T-cell (primary cell): ENCODE results near the gene GNAI1. TPM values are rescaled to one million over a fixed set of nuclear protein-coding genes. Genes with fewer than 3 reads are reported as not detected.
"Not testable (repeated sequence)": the region's sequence is repeated elsewhere in the genome, so short reads cannot be mapped to it uniquely, and the experiment has no call there.

ENCODE experiments used
- ATAC-seq, 4 experiments: fragments of 200-7000 bp in 3 of 4; fragments of 150-1000 bp in 1 of 4; cut with Tn5 transposase; replicated peaks in 1 of 4; 1 replicate in 3 of 4; 2 replicates in 1 of 4; pipeline ENCODE4 v1.10.0; 2021; ENCODE audit warnings: moderate library complexity in 3 of 4, mild to moderate bottlenecking in 2 of 4, moderate number of reproducible peaks in 1 of 4
- CTCF ChIA-PET, 2 donors: fragments of 300-600 bp; sonication (Branson Sonifier 250); formaldehyde crosslinking; loops; one replicate each; lab custom pipeline; 2022; ENCODE audit warnings: antibody characterized with exemption in 2 of 2; lab: Charles Lee
- POLR2A ChIA-PET, 2 donors: fragments of 300-600 bp; sonication (Branson Sonifier 250); formaldehyde crosslinking; loops; one replicate each; lab custom pipeline; 2022; ENCODE audit warnings: antibody characterized with exemption in 2 of 2; lab: Charles Lee
- DNase-seq, 35 experiments: peaks; one replicate each; pipeline versions ENCODE4 v3.0.0 to v3.0.0-alpha.2; 2013 to 2023
- H3K27ac ChIP-seq: one replicate; pipeline ENCODE4 v1.5.1; 2013; ENCODE audit warnings: low read length
- H3K27me3 ChIP-seq, 2 experiments: replicated peaks in 1 of 2; 1 replicate in 1 of 2; 2 replicates in 1 of 2; pipeline versions ENCODE4 v1.6.1 to v1.7.0; 2013; ENCODE audit warnings: low read length in 1 of 2, mixed read lengths in 1 of 2; ENCODE audit not compliant: control insufficient read depth in 2 of 2, insufficient read depth in 2 of 2; ENCODE audit errors: extremely low read depth in 1 of 2
- H3K36me3 ChIP-seq, 2 donors: 1 replicate in 1 of 2; 2 replicates in 1 of 2; pipeline versions ENCODE4 v1.6.1 to v1.7.0; 2013; ENCODE audit warnings: low read length in 1 of 2; ENCODE audit not compliant: control insufficient read depth in 2 of 2, insufficient read depth in 1 of 2; ENCODE audit errors: extremely low read depth in 1 of 2
- H3K4me1 ChIP-seq, 2 experiments: 1 replicate in 1 of 2; 2 replicates in 1 of 2; pipeline versions ENCODE4 v1.6.1 to v1.7.0; 2013; ENCODE audit warnings: low read length in 2 of 2, mixed read lengths in 1 of 2; ENCODE audit not compliant: insufficient read depth in 2 of 2, control insufficient read depth in 1 of 2; ENCODE audit errors: extremely low read depth in 1 of 2
- H3K4me3 ChIP-seq, 2 donors: 1 replicate in 1 of 2; 2 replicates in 1 of 2; pipeline versions ENCODE4 v1.5.1 to v1.7.0; 2013; ENCODE audit warnings: mild to moderate bottlenecking in 2 of 2, low read length in 1 of 2, moderate library complexity in 1 of 2; ENCODE audit not compliant: control insufficient read depth in 1 of 2; ENCODE audit errors: extremely low read depth in 1 of 2
- H3K9me3 ChIP-seq: 2 replicates; pipeline ENCODE4 v1.7.0; 2013
- H3K27ac Mint-ChIP-seq, 2 donors: one replicate each; pipeline ENCODE4 v1.8.0; 2020 to 2021; ENCODE audit warnings: mild to moderate bottlenecking in 2 of 2, mixed read lengths in 2 of 2
- H3K27me3 Mint-ChIP-seq, 2 donors: one replicate each; pipeline ENCODE4 v1.8.0; 2021 to 2022; ENCODE audit warnings: mixed read lengths in 2 of 2
- H3K36me3 Mint-ChIP-seq: one replicate; pipeline ENCODE4 v1.8.0; 2021; ENCODE audit warnings: mixed read lengths
- H3K4me1 Mint-ChIP-seq, 3 donors: one replicate each; pipeline ENCODE4 v1.8.0; 2020 to 2022; ENCODE audit warnings: mixed read lengths in 3 of 3, mild to moderate bottlenecking in 1 of 3
- H3K4me3 Mint-ChIP-seq, 3 donors: one replicate each; pipeline ENCODE4 v1.8.0; 2020 to 2022; ENCODE audit warnings: mild to moderate bottlenecking in 3 of 3, mixed read lengths in 3 of 3, moderate library complexity in 3 of 3
- H3K9me3 Mint-ChIP-seq, 3 donors: one replicate each; pipeline ENCODE4 v1.8.0; 2020 to 2022; ENCODE audit warnings: mixed read lengths in 3 of 3
- WGBS: methylation state at CpG from one replicate; pipeline ENCODE4 v1.1.5; 2013; ENCODE audit warnings: missing lambda C conversion rate; ENCODE audit not compliant: insufficient coverage; 5-methylcytosine and 5-hydroxymethylcytosine counted together
- total RNA-seq, 35 experiments: library from RNA in 6 of 35; stranded (reverse) in 6 of 35; fragments of 120-200 nt in 1 of 35; gene quantifications; one replicate each; pipeline versions ENCODE4 v1.2.1 to v1.2.4 and lab custom pipeline; 2013 to 2026

Gene GNAI1
- total RNA-seq, 5 donors from 2014 or later (not counting 1 experiment from before 2014, with no cell fraction given): 0.79 to 3.3 (median 1.4) TPM

- H3K9me3 ChIP-seq: no peaks in the 10 kb centered on the region
- Mint-ChIP-seq H3K9me3 (peaks cover 0 to 3% (median 0%) of the 10 kb centered on the region in 3 donors), H3K27ac (no peak overlapping the region), H3K36me3 (no peaks in the 10 kb centered on the region), H3K4me3 (no peak overlapping the region), H3K4me1 (peaks cover 0 to 18% (median 11%) of the 10 kb centered on the region in 3 donors), H3K27me3 (no peaks in the 10 kb centered on the region)
- no peak overlapping the region for H3K27ac ChIP-seq
- CTCF ChIA-PET: no interaction called here
- POLR2A ChIA-PET: no interaction called here
- peak in 1 of 4 experiments; percentile 96 for ATAC-seq
- H3K4me1 ChIP-seq: peaks cover 0 to 12% of the 10 kb centered on the region in 2 experiments
- no peak overlapping the region for H3K4me3 ChIP-seq
- DNase-seq: peak in 1 of 35 experiments; percentile 33
- no peaks in the 10 kb centered on the region for H3K27me3 ChIP-seq
- no peaks in the 10 kb centered on the region for H3K36me3 ChIP-seq
These were observed 16.6 kb downstream of the GNAI1 start for GRCh38 chr7:80151274-80151665.

GRCh38 chr7:80153446-80153845, 18.8 kb downstream of the GNAI1 start:
- Histone ChIP-seq H3K4me3 (no peak overlapping the region), H3K9me3 (no peaks in the 10 kb centered on the region), H3K4me1 (peaks cover 0 to 12% of the 10 kb centered on the region in 2 experiments), H3K27ac (no peak overlapping the region), H3K36me3 (no peaks in the 10 kb centered on the region), H3K27me3 (no peaks in the 10 kb centered on the region)
- H3K27ac Mint-ChIP-seq: no peak overlapping the region
- DNase-seq (no peak), ATAC-seq (no peak)
- no CpG with 5 or more reads among the region's 1 CpG for WGBS
- H3K36me3 Mint-ChIP-seq: no peaks in the 10 kb centered on the region
- no peaks in the 10 kb centered on the region for H3K27me3 Mint-ChIP-seq
- peaks cover 0 to 5% (median 5%) of the 10 kb centered on the region in 3 donors for H3K9me3 Mint-ChIP-seq
- ChIA-PET CTCF (no interaction called here), POLR2A (no interaction called here)
- H3K4me3 Mint-ChIP-seq: no peak overlapping the region
- H3K4me1 Mint-ChIP-seq: peaks cover 0 to 17% (median 11%) of the 10 kb centered on the region in 3 donors

DNA sequence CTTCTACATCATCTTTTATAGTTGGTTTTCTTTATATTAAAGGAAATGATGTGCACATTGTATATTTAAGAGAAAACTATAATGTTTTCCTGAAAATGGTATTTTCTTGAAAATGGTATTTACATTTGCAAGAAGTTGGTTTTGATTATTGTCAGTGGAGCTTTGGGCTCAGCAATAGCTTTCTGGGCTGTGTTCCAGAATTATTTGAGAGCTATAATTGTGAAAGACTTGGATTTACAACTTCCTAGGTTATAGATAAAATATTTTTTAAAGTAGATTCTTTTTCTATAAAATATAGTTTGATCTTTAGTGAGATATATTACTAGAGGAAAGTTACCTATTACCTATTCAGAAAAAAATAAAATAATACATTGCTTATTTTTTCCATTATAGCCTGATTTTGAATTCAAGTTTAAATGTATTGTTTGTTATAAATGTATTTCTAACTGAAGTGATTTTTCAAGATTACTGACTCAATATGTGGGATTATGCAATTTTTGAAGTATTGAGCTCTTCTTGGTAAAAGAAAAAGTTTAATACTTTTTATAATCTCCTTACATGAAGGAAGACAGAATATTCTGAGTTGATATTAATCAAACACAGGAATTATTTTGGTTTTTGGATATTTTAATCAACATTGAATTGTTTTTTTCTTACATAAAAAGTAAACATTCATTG, 20.2 kb downstream of the GNAI1 start:
- Histone ChIP-seq H3K27me3 (no peaks in the 10 kb centered on the region), H3K9me3 (no peaks in the 10 kb centered on the region), H3K4me3 (no peak overlapping the region), H3K4me1 (peaks cover 0 to 12% of the 10 kb centered on the region in 2 experiments), H3K36me3 (no peaks in the 10 kb centered on the region), H3K27ac (no peak overlapping the region)
- DNase-seq (no peak), ATAC-seq (no peak)
- Mint-ChIP-seq H3K9me3 (peaks cover 0 to 12% (median 5%) of the 10 kb centered on the region in 3 donors), H3K27ac (no peak overlapping the region), H3K27me3 (no peaks in the 10 kb centered on the region), H3K4me1 (peaks cover 0 to 17% (median 11%) of the 10 kb centered on the region in 3 donors), H3K36me3 (no peaks in the 10 kb centered on the region), H3K4me3 (no peak overlapping the region)
- POLR2A ChIA-PET: no interaction called here
- CTCF ChIA-PET: interaction anchor here in 1 of 2 donors (0.7 kb wide), 1 partner anchor 725 kb away, joined by 3 read pairs; no protein-coding TSS in a partner anchor

DNA sequence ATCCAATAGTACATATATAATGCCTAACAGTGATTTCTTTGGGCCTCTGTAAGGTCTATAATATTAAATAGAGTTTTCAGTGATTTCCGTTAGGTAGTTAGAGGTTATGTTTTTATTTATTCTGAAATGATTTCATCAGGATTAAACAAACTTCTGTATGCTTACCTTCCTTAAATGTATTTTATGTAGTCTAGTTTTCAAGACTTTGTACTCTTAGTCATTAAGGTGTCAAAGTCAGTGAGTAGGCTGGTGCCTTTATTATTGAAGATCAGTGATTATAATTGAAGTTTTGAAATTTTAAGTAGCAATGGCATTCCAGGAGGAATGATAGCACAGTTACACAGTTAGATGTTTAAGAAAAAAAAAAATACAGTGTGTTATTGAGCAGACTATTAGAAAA, 20.7 kb downstream of the GNAI1 start:
- Histone ChIP-seq H3K27me3 (no peaks in the 10 kb centered on the region), H3K4me1 (peaks cover 0 to 12% of the 10 kb centered on the region in 2 experiments), H3K4me3 (no peak overlapping the region), H3K36me3 (no peaks in the 10 kb centered on the region), H3K9me3 (no peaks in the 10 kb centered on the region), H3K27ac (no peak overlapping the region)
- Mint-ChIP-seq H3K36me3 (no peaks in the 10 kb centered on the region), H3K4me3 (no peak overlapping the region), H3K27me3 (no peaks in the 10 kb centered on the region), H3K4me1 (peaks cover 0 to 17% (median 11%) of the 10 kb centered on the region in 3 donors), H3K9me3 (peaks cover 0 to 12% (median 5%) of the 10 kb centered on the region in 3 donors), H3K27ac (no peak overlapping the region)
- ChIA-PET POLR2A (no interaction called here), CTCF (no interaction called here)
- ATAC-seq (no peak), DNase-seq (no peak)
- no CpG with 5 or more reads among the region's 1 CpG for WGBS

DNA sequence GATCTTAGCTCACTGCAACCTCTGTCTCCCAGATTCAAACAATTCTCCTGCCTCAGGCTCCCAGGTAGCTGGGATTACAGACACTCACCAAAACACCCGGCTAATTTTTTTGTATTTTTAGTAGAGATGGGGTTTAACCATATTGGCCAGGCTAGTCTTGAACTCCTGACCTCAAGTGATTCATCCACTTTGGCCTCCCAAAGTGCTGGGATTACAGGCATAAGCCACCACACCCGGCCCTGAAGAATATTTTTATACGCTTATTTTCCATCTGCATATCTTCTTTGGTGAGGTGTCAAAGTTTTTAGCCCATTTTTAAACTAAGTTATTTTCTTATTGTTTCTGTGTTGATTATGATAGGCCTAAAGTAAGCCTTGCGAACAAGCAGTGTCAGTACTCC, 23.1 kb downstream of the GNAI1 start:
- peaks cover 2 to 11% (median 5%) of the 10 kb centered on the region in 3 donors for H3K9me3 Mint-ChIP-seq
- H3K4me1 ChIP-seq, H3K27me3 Mint-ChIP-seq, H3K27ac Mint-ChIP-seq, H3K4me1 Mint-ChIP-seq, H3K27ac ChIP-seq, DNase-seq, H3K4me3 Mint-ChIP-seq, H3K27me3 ChIP-seq, H3K9me3 ChIP-seq, CTCF ChIA-PET, H3K36me3 Mint-ChIP-seq, ATAC-seq, H3K4me3 ChIP-seq, H3K36me3 ChIP-seq, POLR2A ChIA-PET: not testable (repeated sequence)
- no CpG with 5 or more reads among the region's 4 CpGs for WGBS

DNA sequence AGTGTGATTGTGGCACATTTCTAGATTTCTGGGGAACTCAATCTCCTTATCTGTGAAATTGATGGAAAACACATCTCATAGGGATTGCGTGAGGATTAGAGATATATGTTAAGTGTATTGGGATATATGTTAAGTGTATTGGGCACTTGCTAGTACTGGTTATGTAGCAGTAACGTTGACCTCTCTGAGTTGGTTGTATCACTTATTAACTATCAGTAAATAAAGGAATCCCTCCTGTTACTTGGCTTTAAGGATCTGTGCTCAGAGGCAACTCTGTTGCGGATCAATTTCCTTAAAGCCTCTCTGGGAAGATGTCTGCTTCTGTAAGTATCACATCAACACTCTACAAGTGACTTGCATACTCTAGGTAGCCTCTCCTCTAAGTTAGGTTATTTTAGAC, 25.2 kb downstream of the GNAI1 start:
- H3K9me3 Mint-ChIP-seq: peaks cover 2 to 11% (median 5%) of the 10 kb centered on the region in 3 donors
- no peak for ATAC-seq
- Histone ChIP-seq H3K9me3 (no peaks in the 10 kb centered on the region), H3K4me3 (no peak overlapping the region), H3K27me3 (no peaks in the 10 kb centered on the region), H3K27ac (no peak overlapping the region), H3K4me1 (no peaks in the 10 kb centered on the region), H3K36me3 (no peaks in the 10 kb centered on the region)
- no peaks in the 10 kb centered on the region for H3K36me3 Mint-ChIP-seq
- H3K27me3 Mint-ChIP-seq: no peaks in the 10 kb centered on the region
- peaks cover 0 to 6% (median 3%) of the 10 kb centered on the region in 3 donors for H3K4me1 Mint-ChIP-seq
- no peak overlapping the region for H3K4me3 Mint-ChIP-seq
- DNase-seq: no peak
- POLR2A ChIA-PET: no interaction called here
- WGBS: no CpG with 5 or more reads among the region's 3 CpGs
- H3K27ac Mint-ChIP-seq: no peak overlapping the region
- CTCF ChIA-PET: no interaction called here
